Upper lobe of left lung (tissue), 4 donors: ENCODE data around the gene BAX.

Experiments used
- CTCF ChIP-seq, 6 experiments: fragments of 450-650 bp in 4 of 6; fragments of 200-600 bp in 2 of 6; sonication (generic) in 2 of 6; IDR thresholded peaks; one replicate each; pipeline ENCODE4 v1.5.1; 2016 to 2019; ENCODE audit warnings: antibody characterized with exemption in 6 of 6
- EP300 ChIP-seq, 4 donors: sonication (generic); formaldehyde crosslinking; IDR thresholded peaks; one replicate each; pipeline ENCODE4 v1.5.1; 2017; ENCODE audit warnings: antibody characterized with exemption in 4 of 4, control low read depth in 2 of 4
- POLR2A ChIP-seq, 4 donors: fragments of 450-650 bp; IDR thresholded peaks; one replicate each; pipeline ENCODE4 v1.5.1; 2016 to 2017; ENCODE audit warnings: antibody characterized with exemption in 4 of 4, mild to moderate bottlenecking in 2 of 4
- POLR2AphosphoS5 ChIP-seq, 2 donors: sonication (generic); formaldehyde crosslinking; IDR thresholded peaks; one replicate each; pipeline ENCODE4 v1.5.1; 2017; ENCODE audit warnings: antibody characterized with exemption in 2 of 2

GRCh38 chr19:48990400-48990799 lies 35.7 kb downstream of the BAX start:
- TF ChIP-seq CTCF (IDR thresholded peaks at IDR 0.05) = no peak
- TF ChIP-seq POLR2AphosphoS5 (IDR thresholded peaks at IDR 0.05) = no peak
- no peak for TF ChIP-seq POLR2A (IDR thresholded peaks at IDR 0.05)
- no peak for TF ChIP-seq EP300 (IDR thresholded peaks at IDR 0.05)
